ENCODE data around the gene SGPL1.

DNA sequence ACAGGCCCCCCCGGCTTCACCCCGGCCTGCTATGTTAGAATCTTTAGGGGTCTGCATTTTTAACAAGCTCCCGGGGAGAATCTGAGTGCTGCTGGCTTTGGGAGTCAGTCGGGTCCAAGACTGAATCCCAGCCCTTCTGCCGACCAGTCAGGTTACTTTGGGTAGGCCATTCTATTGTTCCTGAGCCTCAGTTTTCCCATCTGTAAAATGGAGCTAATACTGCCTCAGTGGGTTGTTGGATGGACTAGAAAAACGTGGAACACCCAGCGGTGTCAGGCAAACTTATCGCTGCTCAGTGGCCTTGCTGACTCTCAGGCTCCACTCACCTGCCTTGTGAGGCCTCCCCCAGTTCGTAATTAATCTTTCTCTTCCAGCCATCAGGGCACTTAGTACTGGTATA lies 42.3 kb upstream of the SGPL1 start:
- TF ChIP-seq CTCF (IDR thresholded peaks at IDR 0.05; ENCODE audit: control extremely low read depth in 1 of 3, insufficient read depth in 1 of 3, low read depth in 1 of 3, low read length in 3 of 3) (no peak), EP300 (IDR thresholded peaks at IDR 0.05; ENCODE audit: borderline replicate concordance in 1 of 2, low read depth in 2 of 2, low read length in 2 of 2) (no peak)
